GM21737 (cell line): ENCODE data around the gene RCHY1.

Experiments
- ATAC-seq: cut with Tn5 transposase; IDR thresholded peaks from one replicate; pipeline ENCODE4 v1.9.1; 2021; ENCODE audit warnings: mild to moderate bottlenecking, moderate library complexity; ENCODE audit not compliant: unreplicated experiment

The RCHY1 gene

DNA sequence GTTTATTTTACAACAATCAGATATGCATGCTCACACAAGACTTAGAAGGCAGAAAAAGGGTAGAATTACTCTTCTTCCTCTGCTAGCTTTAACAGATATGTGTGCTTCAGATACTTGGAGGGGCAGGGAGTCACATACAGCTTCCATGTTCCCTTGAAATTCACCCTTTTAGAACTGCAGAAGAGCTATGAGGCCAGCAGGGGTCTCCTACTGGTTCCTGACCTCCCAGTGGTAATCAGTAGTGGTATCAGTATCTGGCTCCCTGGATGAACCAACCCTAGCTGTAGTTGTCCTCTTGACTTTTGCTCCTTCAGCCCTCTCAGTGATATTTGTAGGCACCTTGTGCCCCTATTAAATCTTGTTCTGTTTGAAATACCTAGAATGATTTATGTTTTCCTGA is 81.5 kb downstream of the RCHY1 start:
- ATAC-seq: no peak

DNA sequence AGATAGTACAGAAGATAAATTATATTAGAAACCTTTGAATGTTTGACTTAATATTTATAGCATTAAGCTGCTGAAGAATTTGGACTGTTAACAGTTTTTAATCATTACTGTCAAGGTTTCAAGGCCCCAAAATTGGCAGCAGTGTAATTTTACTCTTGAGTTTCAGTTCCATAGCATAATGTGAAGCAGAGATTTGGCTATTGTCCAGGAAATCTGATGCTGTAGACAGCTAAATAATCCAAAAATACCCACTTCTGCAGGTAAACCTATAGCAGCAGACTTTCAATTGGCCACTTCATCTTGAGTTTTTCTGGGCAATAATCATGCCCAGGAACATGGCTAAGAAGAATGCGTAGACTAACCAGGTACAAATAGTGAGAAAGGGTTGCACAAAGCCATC is 85.0 kb downstream of the RCHY1 start:
- no peak for ATAC-seq
